NCI-H2107 (cell line): ENCODE data around the gene UBQLN3.

Source experiments
- DNase-seq: peaks from one replicate; lab custom pipeline; 2025; lab: John Stamatoyannopoulos, UW

UBQLN3 gene

DNA sequence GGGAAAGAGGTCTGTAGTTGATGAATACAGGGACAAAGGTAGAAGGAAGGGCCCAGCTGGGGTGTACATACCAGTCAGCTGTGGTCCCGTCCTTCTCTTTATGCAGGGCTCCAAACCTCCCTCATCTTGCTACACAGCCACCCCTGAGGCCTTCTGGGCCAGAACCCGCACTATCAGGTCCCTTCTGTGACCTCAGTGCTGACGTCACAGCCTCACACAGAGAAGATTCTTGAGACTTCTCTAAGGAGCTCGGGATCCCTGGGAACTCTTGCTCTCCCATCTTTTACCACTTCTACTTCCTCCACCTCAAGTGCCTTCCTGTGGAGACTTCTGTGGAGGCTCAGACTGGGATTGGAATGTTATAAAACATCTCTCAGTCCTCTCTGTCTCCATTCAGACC lies at the start of gene UBQLN3:
UBQLN3 (minus strand) TSS at position 155 of the 400 bp plus-strand sequence. CDS start 399 bp downstream, outside the sequence.
- DNase-seq = no peak

DNA sequence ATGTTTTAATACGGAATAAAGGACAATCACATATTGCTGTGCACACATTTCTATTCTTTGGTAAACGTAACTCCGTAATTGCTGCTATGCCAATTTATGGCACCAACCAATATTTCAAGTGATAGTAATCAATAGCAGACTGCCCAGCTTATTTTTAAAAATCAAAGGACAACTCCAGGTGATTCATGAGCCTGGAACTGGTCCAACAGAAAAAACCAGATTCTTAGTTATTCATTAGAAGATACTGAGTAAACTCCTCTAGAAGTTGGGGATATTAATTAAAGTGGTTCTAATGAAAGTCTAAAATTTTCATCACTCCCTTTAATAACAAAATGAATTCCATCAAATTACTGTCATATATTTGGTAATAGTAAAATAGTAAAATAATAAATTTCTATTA lies 48.0 kb upstream of the UBQLN3 start:
- DNase-seq = no peak

DNA sequence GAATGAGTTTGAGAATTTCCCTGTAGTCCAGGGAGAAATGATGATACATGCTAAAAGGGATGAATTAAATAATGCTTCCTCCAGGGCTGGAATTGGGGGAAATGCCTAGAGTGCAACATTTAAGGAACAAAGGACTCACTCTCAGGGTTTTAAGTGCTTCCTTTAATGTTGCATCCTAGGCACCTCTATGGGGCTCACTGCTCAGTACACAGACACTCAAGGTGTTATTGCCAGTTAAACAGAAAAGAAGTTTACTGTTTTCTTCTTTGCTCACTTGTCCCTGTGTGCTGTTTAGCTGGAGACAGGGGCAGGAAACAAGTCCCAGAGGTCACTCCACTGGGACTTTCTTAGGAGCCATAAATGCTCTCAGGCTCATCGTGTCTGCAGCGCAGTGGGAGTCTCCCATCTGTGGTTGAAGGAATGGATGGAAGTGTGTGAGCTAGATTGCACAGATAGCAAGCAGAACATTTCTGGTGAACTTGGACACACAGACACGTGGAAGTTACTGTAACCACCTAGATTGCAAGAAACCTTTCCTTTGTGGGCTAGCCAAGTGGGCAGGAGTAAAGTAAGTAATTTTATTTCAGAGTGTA lies 46.9 kb upstream of the UBQLN3 start:
- DNase-seq = no peak

DNA sequence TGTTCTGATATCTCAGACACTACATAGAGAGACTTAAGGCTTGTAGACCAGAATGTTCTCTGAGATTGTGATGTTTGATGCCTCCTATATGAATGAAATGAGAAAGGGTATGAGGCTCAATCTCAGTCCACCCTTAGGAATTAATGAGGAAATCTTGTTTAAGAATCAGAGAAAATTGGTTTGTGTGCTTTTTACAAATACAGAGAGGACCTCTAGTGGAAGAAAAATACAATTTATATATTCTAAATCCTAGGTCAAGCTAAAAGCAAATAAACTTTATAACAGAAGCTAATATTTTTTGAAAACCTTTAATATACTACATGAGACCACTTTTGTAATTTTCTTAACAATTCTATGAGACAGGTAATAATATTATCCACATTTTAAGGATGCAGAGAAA lies 43.6 kb upstream of the UBQLN3 start:
- DNase-seq = no peak

DNA sequence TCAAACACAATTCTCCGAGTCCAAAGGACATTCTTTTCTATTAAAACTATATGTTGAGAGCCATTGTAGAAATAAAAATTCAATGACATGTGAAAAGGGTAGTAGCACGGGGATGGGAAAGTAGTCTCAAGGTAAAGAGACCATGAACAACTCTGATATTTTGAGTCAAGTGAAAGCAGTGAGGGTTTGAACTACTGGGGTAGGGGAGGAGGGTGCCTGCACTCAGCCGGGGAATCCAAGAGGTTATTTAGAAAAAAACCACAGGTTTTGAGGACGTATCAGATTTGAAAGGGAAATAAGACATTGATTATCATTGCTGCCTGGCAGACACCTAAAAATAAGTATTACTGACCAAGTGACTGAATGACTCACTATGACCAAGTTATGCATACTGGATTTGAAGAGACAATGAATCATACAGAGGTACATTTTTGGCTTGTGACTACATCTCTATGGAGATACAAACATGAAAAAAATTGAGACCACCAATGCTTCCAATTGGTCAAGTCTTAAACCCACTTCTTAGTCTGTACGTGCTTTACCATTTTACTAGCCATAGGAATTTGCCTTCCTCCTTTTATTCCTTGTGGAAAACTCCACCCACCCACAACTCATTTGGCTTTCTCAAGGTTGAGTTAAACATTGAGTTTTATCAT lies 40.8 kb upstream of the UBQLN3 start:
- no peak for DNase-seq

DNA sequence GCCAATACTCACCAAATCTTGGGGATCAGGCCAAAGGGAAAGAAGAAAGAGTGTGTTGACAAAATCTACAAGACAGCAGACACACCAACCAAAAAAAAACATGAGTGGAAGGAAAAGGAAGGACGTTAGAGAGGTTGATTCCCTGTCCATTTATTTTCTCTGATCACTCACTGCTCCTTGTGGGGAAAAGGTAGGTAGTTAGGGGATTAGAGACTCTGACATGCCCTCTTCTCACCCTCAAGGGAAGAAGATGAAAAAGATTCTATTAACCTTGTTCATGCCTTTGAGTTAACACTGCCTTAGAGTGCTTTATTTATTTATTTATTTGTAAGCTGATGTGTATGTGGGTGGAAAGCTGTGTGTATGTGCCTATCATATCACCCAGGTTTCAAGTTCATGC lies 38.7 kb upstream of the UBQLN3 start, which contains the start of gene OR52H1:
OR52H1 (minus strand) TSS at position 101 of the 400 bp plus-strand sequence. CDS start 3,035 bp downstream, outside the sequence.
- no peak for DNase-seq

DNA sequence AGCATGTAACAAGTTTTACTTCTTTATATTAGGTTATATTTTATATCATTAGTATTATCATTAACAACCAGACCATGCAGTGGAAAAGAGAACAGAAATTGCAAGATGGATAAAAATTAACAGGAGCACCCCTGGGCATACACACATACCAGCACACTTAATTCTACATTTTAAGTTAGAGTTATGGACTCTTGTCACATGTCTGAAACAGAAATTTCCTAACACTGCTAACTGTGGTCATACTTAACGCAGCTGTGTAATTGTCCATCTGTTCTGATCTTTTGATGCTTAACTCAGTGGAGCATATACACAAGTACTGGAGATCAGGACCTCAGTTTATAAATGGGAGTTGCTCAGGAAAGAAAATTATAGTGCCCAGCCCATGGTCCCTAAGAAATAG lies 38.2 kb upstream of the UBQLN3 start:
- DNase-seq = no peak

DNA sequence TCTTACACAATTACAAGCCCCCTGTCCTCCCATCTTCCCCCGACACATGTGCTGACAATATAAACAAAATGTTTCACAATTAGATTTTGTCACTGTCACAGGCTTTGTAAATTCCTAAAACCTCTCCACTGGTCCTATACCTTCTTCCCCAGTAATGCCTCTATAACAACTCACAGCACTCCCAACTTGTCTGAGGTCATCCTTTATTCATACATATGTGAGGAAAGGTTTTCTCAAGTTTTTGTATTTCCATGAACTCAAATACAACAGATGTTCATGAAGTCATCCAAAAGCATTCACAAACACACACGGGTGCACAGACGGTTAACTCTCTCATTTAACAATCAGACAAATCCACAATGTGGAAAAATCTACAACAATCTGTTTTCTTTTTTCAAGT lies 36.7 kb upstream of the UBQLN3 start:
- DNase-seq = no peak

DNA sequence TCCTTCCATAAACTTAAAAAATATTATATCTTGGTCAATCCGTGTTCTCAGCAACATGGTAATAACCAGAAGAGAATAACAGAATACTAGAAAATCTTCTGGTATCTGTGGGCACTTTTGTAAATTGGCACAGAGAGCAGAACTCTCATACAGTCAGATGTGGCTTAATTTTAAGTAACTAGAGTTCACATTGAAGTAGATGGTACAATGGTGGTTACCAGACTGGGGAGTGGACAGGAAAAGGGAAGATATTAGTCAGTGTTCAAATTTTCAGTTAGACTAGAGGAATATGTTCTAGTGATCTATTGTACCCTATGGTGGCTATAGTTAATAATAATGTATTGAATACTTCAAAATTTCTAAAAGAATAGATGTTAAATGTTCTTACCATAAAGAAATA lies 31.7 kb upstream of the UBQLN3 start:
- no peak for DNase-seq

DNA sequence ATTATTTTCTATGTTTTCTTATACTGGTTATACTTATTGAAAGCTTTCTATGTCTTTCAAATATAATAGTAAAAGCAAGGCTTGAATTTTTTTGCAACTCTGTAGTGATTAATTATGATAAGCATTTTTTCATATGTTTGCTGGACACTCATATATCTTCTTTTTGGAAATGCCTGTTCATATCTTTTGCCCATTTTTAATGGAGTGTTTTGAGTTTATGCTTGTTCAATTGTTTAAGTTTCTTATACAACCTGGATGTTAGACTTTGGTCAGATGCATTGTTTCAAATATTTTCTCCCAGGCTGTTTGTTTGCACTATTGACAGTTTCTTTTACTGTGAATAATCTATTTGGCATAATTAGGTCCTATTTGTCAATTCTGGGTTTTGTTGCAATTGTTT lies 26.7 kb upstream of the UBQLN3 start:
- DNase-seq = no peak

DNA sequence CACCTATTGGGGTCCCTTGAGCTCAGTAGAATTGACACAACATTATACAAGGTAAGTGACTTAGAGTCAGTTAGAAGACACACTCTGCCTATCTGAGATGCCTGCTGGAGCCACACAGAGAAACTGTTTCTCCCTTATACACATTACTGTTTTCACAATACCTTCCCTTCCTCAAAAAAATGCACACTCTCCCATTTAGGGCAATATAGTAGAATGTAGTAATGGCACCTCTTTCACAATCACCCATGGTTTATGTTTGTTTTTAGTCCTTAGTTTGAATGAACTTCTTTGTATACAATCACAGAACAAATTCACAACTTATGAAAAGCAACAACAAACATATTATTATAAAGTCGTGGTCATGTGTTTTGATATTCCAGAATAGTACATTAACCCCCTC lies 24.3 kb upstream of the UBQLN3 start:
- no peak for DNase-seq

DNA sequence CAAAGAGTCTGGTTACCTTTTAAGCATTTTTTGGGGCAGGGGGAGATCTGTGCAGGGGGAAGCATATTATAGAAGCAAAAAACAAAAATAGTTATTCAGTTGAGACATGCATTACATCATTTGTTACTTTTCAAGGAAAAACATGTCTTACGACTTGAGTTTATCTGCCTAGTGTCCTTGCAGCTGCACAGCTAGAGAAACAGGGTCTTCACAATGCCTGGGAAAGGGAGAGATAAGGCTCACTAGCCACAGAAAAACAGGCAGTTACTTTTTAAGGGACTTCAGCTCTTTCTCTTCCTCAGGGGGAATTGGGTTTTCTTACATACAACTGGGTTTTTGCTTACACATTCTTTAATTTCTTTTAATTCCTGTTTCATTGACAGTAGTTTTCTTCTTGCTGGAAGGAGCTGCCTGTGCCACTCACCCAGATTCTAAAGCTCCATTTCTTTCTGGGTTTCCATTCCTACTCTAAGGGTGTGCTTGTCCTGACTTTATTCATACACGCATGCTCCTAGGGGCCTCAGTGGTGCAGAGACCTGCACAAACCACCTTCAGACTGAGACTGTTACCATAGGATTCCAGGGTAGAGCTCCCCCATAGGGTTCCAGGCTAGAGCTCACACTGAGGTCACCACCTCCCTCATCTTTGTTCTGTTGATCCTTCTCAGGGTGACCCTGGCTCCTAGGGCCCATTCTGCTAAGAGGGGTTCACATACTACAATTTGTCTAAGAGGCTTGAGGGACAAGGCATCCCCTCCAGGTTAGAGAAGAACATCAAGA lies 21.5 kb upstream of the UBQLN3 start:
- no peak for DNase-seq

DNA sequence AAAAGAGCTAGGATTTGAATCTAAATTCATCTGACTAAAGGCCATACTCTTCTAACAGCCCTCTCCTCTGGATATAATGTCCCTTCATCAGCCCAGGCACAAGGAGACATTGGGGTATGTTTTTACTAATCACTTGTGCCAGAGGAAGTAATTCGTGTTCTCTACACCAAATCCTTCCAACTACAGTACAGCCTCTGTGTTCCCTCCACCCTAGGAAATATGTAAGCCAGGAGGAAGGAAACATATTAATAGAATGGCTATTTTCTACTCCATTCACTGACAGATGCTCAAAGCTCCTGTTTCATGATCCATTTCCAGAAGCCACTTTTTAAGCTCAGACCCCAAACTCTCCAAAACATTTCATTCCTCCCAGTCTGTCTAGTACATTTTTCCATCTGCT lies 18.7 kb upstream of the UBQLN3 start:
- no peak for DNase-seq

DNA sequence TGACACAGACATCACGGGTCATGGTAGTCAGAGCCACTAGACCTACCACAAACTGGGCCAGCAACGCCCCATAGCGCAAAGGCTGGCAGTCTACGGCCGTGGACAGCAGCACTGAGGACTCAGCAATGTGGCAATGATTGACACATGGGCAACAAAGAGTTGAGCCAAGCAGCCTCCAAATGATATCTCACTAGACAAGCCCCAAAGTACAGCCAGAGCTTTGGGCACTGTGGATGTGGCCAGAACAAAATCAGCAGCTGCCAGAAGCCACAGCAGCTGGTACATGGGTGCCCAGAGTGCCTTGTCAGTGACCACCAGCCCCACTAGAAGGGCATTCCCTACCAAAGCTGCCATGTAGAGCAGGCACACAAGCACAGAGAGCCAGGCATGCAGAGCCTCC lies 18.0 kb upstream of the UBQLN3 start:
- no peak for DNase-seq

DNA sequence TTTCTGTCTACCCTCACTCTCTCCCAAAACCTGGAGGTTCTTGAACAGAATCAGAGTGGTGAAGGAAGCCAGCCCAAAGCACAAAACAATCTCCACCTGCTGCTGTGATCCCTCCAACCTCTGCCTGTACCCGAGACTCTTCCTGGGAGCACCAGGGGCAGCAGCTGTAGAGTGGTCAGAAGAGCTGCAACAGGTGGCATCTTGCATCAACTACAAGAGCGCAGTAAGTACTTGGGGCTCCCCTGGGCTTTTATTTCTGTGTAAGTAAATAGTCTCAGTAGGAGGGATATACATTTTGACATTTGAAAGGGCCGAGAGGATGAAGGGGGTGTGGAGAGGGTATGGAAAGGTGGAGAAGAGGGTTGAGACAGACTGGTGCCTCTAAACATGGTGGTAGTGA lies 15.0 kb upstream of the UBQLN3 start:
- DNase-seq = no peak

DNA sequence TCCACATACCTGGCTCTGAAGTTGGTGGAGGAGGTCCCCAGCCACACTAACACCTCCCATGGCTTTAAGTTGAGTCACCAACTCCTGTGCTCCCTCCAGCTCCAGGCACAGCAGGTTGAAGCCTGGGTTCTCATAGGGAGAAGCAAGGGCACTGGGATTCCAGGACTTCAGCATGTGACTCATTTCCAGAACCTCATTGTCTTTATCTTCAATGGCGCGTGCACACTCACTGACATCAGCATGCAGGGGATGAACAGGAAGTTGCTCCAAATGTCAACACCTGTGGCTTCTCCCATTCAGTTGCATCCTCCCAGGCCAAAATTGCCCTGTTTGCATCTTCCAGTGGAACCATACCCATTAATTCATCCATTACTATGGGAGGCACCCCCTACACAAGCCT lies 12.6 kb upstream of the UBQLN3 start:
- DNase-seq = no peak

DNA sequence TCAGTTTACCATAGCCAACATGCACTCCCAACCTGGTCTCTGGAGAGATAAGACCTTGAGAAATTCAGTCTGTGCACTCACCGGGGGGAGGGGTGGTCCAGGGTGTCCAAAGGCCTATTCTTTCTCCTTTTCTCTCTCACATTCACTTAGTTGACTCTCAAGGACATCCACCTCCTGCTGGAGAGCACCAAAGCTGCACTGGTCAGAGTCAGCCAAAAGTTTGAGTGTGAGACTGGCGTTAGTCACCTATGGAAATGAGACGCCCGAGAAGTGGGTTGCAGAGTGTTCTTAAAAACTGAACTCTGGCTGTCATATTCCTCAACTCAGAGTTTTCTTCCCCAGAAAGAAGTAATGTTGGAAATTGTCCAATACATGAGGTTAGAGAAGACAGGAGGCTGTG lies 11.8 kb upstream of the UBQLN3 start:
- DNase-seq = no peak

DNA sequence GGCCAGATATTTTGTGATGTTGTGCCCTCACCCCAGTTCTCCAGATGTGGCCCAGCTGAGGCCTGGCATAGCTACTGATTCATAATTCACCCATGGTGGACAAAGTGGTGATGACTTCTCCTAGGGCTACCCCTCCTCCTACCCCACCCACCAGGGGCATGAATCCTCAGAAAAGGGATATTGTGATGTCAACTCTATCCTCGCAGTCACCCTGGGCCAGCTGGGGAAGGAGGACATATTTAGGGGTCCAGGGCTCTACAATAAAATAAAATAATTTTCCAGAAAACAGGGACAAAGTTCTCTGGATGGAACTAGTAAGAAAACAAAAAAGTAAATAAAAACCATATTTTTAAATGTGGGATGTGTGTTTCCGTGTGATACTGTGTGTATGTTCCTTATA lies 6.8 kb upstream of the UBQLN3 start, which contains the start of gene UBQLNL:
UBQLNL (minus strand) TSS at position 101 of the 400 bp plus-strand sequence. CDS start 258 bp downstream, outside the sequence.
- no peak for DNase-seq

DNA sequence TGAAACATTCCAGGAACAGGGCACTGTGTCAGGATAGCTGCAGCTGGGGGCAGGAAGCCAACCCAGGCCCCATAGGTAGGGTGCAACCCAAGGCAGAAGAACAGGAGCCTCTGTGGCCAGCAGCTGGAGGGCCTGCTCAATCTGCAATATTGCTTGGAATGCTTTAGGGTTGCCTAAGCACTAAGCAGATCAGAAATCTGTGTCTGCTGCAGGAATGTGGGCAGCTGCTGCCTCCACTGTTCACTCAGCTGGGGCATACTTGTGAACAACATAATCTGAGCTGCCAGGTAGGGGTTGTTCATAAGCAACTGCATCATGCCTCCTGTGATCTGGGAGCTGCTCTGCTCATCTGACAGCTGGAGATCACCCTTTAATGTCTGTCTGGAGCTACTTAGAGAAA lies 5.1 kb upstream of the UBQLN3 start:
- DNase-seq = no peak

DNA sequence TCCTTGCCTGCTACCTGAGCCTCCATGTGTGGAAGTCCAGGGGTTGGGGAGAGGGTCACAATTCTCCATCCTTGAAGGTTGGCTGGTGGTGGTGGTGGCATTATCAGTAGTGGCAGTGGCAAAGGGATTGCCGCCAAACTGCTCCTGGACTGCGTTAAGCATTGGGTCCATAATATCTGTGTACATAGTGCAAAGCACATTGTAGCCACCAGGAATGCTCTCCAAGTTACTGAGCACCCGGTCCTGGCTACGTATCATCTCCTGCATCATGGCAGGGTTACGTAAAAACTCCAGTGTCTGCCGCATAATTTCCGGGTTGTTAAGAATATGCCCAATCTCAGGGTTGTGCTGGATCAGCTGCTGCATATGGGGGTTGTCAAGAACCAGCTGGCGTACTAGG lies 1.2 kb downstream of the UBQLN3 start:
- DNase-seq = no peak

DNA sequence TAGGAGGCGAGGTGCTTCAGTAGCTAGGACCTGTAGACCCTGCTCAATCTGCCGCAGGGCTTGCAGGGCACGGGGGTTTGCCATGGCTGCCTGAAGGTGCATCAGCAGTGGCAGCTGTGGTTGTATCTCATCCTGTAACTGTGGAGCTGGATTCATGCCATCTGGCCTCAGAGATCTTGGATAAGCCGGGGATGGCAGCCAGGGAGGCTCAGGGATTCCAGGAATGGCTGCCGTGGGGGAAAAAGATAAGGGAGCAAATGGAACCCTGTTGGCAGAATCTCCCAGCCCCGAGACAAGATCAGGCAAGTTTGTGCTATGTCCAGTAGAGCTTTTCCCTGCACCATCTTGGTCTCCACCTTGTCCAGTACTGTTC lies 1.8 kb downstream of the UBQLN3 start:
- no peak for DNase-seq

DNA sequence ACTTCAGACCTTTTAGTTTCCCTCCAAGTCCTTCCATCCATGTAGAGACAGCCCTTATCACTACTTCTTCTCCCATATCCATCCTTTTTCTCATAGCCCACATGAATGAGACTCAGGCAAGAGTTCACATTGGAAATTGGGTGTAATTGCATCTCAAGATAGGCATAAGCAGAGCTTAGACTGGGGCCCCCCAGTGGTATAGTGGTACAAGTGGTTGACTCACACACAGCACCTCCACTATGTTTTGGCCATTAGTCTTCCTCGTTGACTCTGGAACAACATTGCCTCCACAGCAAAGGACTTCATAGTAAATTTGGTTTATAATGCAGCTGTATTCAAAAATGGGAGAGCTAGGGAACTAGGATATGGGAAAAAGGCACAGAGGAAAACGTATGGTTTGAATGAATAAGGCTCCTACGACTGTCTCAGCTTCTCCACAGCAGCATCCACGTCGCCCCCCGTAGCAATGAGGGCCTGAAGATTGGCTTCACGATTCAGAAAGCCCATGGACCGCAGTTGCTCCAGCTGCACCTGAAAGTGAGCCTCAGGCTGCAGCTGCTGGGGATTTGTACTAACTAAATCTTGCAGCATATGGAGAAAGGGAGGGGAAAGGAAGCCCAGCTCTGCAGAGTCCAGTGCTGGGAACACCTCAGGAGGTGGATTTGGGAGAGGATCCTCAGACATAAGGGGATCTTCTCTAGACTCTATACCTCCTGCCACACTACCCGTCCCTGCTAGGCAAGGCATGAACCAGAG lies 2.4 kb downstream of the UBQLN3 start:
- DNase-seq = no peak
